HCT116 (cell line): ENCODE measurements around the gene MYPN. TPM values are rescaled to one million over a fixed set of nuclear protein-coding genes. Genes with fewer than 3 reads are reported as not detected.

ENCODE experiments used
- ATAC-seq: fragments of 200-7000 bp; cut with Tn5 transposase; 2 replicates; pipeline ENCODE4 v1.9.1; 2020; ENCODE audit warnings: mild to moderate bottlenecking, moderate library complexity
- BruUV-seq: library from RNA; stranded (reverse); fragments of 400-500 nt; replicated peaks from 2 replicates; lab custom pipeline; 2021; lab: Mats Ljungman, UMichigan
- CTCF ChIA-PET: fragments of 300-600 bp; sonication (Branson Sonifier 250); formaldehyde crosslinking; loops from one replicate; lab custom pipeline; 2021; ENCODE audit warnings: antibody characterized with exemption; lab: Charles Lee
- POLR2A ChIA-PET: fragments of 300-600, 350-600 bp; sonication (Branson Sonifier 250); formaldehyde crosslinking; loops from one replicate; lab custom pipeline; 2021; ENCODE audit warnings: antibody characterized with exemption; lab: Charles Lee
- RAD21 ChIA-PET, 2 experiments: fragments of 300-600 bp; sonication (Branson Sonifier 250); formaldehyde crosslinking; loops; one replicate each; lab custom pipeline; 2023; ENCODE audit warnings: low total read pairs in 2 of 2; ENCODE audit not compliant: uncharacterized antibody in 2 of 2, unreplicated experiment in 2 of 2, low non-redundant PET in 1 of 2; lab: Charles Lee
- DNase-seq: peaks from one replicate; pipeline ENCODE4 v3.0.0-alpha.2; 2010; ENCODE audit warnings: low read depth, low spot score
- H2AFZ ChIP-seq: fragments of 200-600 bp; shearing (Covaris generic), sonication (generic); 2 replicates; pipeline ENCODE4 v1.6.1; 2017; ENCODE audit warnings: low read depth, mixed run types, mixed read lengths, antibody characterized with exemption, low read length; ENCODE audit not compliant: poor library complexity, severe bottlenecking
- H3K27ac ChIP-seq: 2 replicates; pipeline ENCODE4 v1.5.1; 2012; ENCODE audit warnings: low read depth, low read length
- H3K27me3 ChIP-seq: fragments of 200-600 bp; sonication (generic); 2 replicates; pipeline ENCODE4 v1.6.1; 2016; ENCODE audit warnings: mixed run types, low read length, mixed read lengths; ENCODE audit not compliant: insufficient read depth
- H3K36me3 ChIP-seq, 2 experiments: fragments of 200-500 bp in 1 of 2; fragments of 200-600 bp in 1 of 2; sonication (Bioruptor generic) in 1 of 2; sonication (generic) in 1 of 2; 2 replicates each; pipeline versions ENCODE4 v1.5.1 to v1.6.1; 2014 to 2016; ENCODE audit warnings: low read length in 2 of 2, inconsistent platforms in 1 of 2, mixed read lengths in 1 of 2, mixed run types in 1 of 2; ENCODE audit not compliant: insufficient read depth in 2 of 2, control insufficient read depth in 1 of 2
- H3K4me1 ChIP-seq, 2 experiments: fragments of 200-600 bp in 1 of 2; sonication (generic) in 1 of 2; 2 replicates each; pipeline versions ENCODE4 v1.5.1 to v1.6.1; 2012 to 2017; ENCODE audit warnings: low read length in 2 of 2, inconsistent platforms in 1 of 2, mild to moderate bottlenecking in 1 of 2, mixed read lengths in 1 of 2, mixed run types in 1 of 2, moderate library complexity in 1 of 2; ENCODE audit not compliant: insufficient read depth in 2 of 2, control insufficient read depth in 1 of 2
- H3K4me2 ChIP-seq: fragments of 200-600 bp; sonication (generic); 2 replicates; pipeline ENCODE4 v1.6.1; 2017; ENCODE audit warnings: mixed run types, low read length, mixed read lengths
- H3K4me3 ChIP-seq, 2 experiments: fragments of 200-600 bp in 1 of 2; sonication (generic) in 1 of 2; replicated peaks in 1 of 2; 2 replicates each; pipeline ENCODE4 v1.5.1; 2011 to 2016; ENCODE audit warnings: low read length in 2 of 2, control low read depth in 1 of 2, low read depth in 1 of 2, mild to moderate bottlenecking in 1 of 2, mixed read lengths in 1 of 2, mixed run types in 1 of 2
- H3K79me2 ChIP-seq: fragments of 200-600 bp; sonication (generic); 2 replicates; pipeline ENCODE4 v1.6.1; 2017; ENCODE audit warnings: mild to moderate bottlenecking, mixed run types, low read length, moderate library complexity, mixed read lengths; ENCODE audit not compliant: insufficient read depth
- H3K9ac ChIP-seq: fragments of 200-600 bp; sonication (generic); 2 replicates; pipeline ENCODE4 v1.6.1; 2016; ENCODE audit warnings: low read length, mixed read lengths
- H3K9me2 ChIP-seq: fragments of 200-600 bp; sonication (generic), shearing (Covaris generic); 2 replicates; pipeline ENCODE4 v1.6.1; 2017; ENCODE audit warnings: mixed run types, mild to moderate bottlenecking, moderate library complexity; ENCODE audit not compliant: insufficient read depth
- H3K9me3 ChIP-seq, 2 experiments: fragments of 200-500 bp in 1 of 2; fragments of 200-600 bp in 1 of 2; sonication (Bioruptor generic) in 1 of 2; sonication (generic) in 1 of 2; 2 replicates each; pipeline ENCODE4 v1.6.1; 2014 to 2017; ENCODE audit warnings: low read length in 2 of 2, mixed read lengths in 2 of 2, inconsistent platforms in 1 of 2, low read depth in 1 of 2, mild to moderate bottlenecking in 1 of 2, mixed run types in 1 of 2, moderate library complexity in 1 of 2; ENCODE audit not compliant: control insufficient read depth in 1 of 2, insufficient read depth in 1 of 2
- H4K20me1 ChIP-seq: fragments of 200-600 bp; sonication (generic), shearing (Covaris generic); 2 replicates; pipeline ENCODE4 v1.6.1; 2017; ENCODE audit warnings: mixed run types, mild to moderate bottlenecking, moderate library complexity; ENCODE audit not compliant: insufficient read depth
- EGR1 ChIP-seq: IDR thresholded peaks from 2 replicates; pipeline ENCODE4 v1.6.1; 2012; ENCODE audit warnings: low read depth
- ELF1 ChIP-seq: IDR thresholded peaks from 2 replicates; pipeline ENCODE4 v1.6.1; 2012; ENCODE audit warnings: low read depth, borderline replicate concordance
- POLR2AphosphoS5 ChIP-seq: IDR thresholded peaks from 2 replicates; pipeline ENCODE4 v1.6.1; 2011; ENCODE audit warnings: mild to moderate bottlenecking, low read depth, low read length, moderate library complexity
- TCF7L2 ChIP-seq: IDR thresholded peaks from 2 replicates; pipeline ENCODE4 v1.7.0; 2011; ENCODE audit warnings: borderline replicate concordance, inconsistent platforms; ENCODE audit not compliant: insufficient read depth, insufficient read length; ENCODE audit errors: extremely low read depth
- intact Hi-C: fragments of 100-400 bp; cut with micrococcal nuclease; formaldehyde crosslinking; loops from 2 replicates; pipeline ENCODE4 v1.10.0; 2022
- total RNA-seq: library from RNA; stranded (reverse); gene quantifications from one replicate; pipeline ENCODE4 v1.2.1, GENCODE V29; 2021; ENCODE audit not compliant: unreplicated experiment
- TF ChIP-seq, protein P1 (sequence below), 3 experiments: fragments of 200-600 bp in 1 of 3; sonication (generic) in 1 of 3; IDR thresholded peaks in 2 of 3; conservative IDR thresholded peaks in 1 of 3; 2 replicates each; pipeline ENCODE4 v1.5.1; 2012 to 2017; ENCODE audit warnings: low read depth in 2 of 3, low read length in 2 of 3, antibody characterized with exemption in 1 of 3, borderline replicate concordance in 1 of 3, control low read depth in 1 of 3, mild to moderate bottlenecking in 1 of 3, mixed read lengths in 1 of 3, mixed run types in 1 of 3, moderate library complexity in 1 of 3; ENCODE audit not compliant: insufficient read depth in 1 of 3
- TF ChIP-seq, protein P2 (sequence below): IDR thresholded peaks from 2 replicates; pipeline ENCODE4 v1.6.1; 2012; ENCODE audit warnings: low read depth
- TF ChIP-seq, protein P3 (sequence below): IDR thresholded peaks from 2 replicates; pipeline ENCODE4 v1.6.1; 2011; ENCODE audit warnings: mild to moderate bottlenecking, low read length, moderate library complexity; ENCODE audit not compliant: insufficient replicate concordance; ENCODE audit errors: extremely low read depth

MYPN gene
- total RNA-seq, 1 experiment from 2014 or later: 0.34 TPM

DNA sequence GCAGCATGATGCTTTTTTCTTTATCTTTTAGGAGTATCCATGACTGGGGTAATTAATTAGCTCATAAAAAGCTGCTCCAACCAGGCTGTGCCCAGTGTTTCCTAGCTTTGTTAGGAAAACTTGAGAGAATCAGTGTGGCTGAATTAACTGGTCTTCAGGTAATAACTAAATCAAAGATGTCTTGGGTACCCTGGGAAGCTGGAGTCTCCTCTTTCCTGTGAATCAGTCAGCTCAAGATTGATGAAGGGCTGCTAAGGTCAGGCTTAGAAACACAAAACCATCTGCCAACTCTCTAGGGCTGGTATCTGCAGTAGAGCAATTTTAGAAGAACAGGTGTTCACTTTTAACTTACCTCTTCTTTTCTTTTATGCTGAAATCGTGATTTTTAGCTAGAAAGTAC is 144.1 kb downstream of the MYPN start:
- H3K4me1 ChIP-seq: no peaks in the 10 kb centered on the region
- no peak overlapping the region for H3K4me2 ChIP-seq
- H3K36me3 ChIP-seq: no peaks in the 10 kb centered on the region
- POLR2A ChIA-PET: interaction anchor here (0.6 kb wide), 1 partner anchor 49 kb away, joined by 4 read pairs; no protein-coding TSS in a partner anchor
- no peak overlapping the region for H3K4me3 ChIP-seq
- no peak for DNase-seq
- no peak overlapping the region for H3K9ac ChIP-seq
- no peak for TF ChIP-seq ELF1
- no peak for TF ChIP-seq POLR2AphosphoS5
- TF ChIP-seq EGR1: no peak
- ATAC-seq: no peak
- H3K27ac ChIP-seq: no peak overlapping the region
- H3K9me3 ChIP-seq: no peaks in the 10 kb centered on the region
- H2AFZ ChIP-seq: no peak overlapping the region
- RAD21 ChIA-PET: no interaction called here
- no peaks in the 10 kb centered on the region for H3K79me2 ChIP-seq
- H3K27me3 ChIP-seq: no peaks in the 10 kb centered on the region
- intact Hi-C loops: no loop called here
- H4K20me1 ChIP-seq: no peaks in the 10 kb centered on the region
- CTCF ChIA-PET: interaction anchor here (1.0 kb wide), 1 partner anchor 41 kb away, joined by 3 read pairs; no protein-coding TSS in a partner anchor
- H3K9me2 ChIP-seq: no peaks in the 10 kb centered on the region
- no TSS peak for BruUV-seq

DNA sequence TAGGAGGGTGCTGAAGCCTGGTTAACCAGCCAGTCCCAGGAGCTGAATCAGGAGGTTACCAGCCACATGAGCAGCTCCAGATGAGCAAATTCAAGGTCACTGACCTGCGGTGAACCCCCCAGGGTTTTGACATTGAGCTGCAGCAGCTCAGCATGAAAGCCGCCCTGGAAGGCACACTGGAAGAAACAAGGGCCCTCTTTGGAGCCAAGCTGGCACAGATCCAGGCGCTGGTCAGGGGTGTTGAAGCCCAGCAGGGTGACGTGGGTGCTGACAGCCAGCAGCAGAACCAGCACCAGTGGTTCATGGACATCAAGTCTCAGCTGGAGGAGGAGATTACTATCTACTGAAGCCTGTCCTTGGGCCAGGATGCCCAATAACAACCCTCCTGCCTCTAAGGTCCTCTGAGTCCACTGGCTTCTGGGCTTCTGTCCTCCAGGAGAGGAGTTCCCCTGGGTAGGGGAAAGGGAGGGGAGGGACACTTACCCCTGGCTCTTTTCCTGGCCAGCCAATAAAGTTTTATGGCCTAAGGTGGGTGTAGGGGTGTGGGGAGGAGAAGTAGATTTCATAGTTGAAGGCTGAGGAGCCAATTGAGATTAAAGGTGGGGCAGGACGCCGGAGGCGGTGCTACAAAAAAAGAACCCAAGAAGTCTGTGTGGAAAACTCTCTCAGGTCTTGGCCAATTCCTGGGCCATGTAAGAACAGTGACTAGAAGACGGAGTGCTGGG is 152.0 kb downstream of the MYPN start:
- no peaks in the 10 kb centered on the region for H3K4me1 ChIP-seq
- no peaks in the 10 kb centered on the region for H3K9me2 ChIP-seq
- DNase-seq: no peak
- no peak overlapping the region for H3K9ac ChIP-seq
- TF ChIP-seq, protein P1, sequence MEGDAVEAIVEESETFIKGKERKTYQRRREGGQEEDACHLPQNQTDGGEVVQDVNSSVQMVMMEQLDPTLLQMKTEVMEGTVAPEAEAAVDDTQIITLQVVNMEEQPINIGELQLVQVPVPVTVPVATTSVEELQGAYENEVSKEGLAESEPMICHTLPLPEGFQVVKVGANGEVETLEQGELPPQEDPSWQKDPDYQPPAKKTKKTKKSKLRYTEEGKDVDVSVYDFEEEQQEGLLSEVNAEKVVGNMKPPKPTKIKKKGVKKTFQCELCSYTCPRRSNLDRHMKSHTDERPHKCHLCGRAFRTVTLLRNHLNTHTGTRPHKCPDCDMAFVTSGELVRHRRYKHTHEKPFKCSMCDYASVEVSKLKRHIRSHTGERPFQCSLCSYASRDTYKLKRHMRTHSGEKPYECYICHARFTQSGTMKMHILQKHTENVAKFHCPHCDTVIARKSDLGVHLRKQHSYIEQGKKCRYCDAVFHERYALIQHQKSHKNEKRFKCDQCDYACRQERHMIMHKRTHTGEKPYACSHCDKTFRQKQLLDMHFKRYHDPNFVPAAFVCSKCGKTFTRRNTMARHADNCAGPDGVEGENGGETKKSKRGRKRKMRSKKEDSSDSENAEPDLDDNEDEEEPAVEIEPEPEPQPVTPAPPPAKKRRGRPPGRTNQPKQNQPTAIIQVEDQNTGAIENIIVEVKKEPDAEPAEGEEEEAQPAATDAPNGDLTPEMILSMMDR (IDR thresholded peaks at IDR 0.05 in 2 of 3, conservative IDR thresholded peaks at IDR 0.05 in 1 of 3; ENCODE audit: borderline replicate concordance in 1 of 3, insufficient read depth in 1 of 3, low read depth in 2 of 3, low read length in 2 of 3): no peak
- TF ChIP-seq POLR2AphosphoS5 (no peak), TCF7L2 (no peak)
- TF ChIP-seq, protein P2, sequence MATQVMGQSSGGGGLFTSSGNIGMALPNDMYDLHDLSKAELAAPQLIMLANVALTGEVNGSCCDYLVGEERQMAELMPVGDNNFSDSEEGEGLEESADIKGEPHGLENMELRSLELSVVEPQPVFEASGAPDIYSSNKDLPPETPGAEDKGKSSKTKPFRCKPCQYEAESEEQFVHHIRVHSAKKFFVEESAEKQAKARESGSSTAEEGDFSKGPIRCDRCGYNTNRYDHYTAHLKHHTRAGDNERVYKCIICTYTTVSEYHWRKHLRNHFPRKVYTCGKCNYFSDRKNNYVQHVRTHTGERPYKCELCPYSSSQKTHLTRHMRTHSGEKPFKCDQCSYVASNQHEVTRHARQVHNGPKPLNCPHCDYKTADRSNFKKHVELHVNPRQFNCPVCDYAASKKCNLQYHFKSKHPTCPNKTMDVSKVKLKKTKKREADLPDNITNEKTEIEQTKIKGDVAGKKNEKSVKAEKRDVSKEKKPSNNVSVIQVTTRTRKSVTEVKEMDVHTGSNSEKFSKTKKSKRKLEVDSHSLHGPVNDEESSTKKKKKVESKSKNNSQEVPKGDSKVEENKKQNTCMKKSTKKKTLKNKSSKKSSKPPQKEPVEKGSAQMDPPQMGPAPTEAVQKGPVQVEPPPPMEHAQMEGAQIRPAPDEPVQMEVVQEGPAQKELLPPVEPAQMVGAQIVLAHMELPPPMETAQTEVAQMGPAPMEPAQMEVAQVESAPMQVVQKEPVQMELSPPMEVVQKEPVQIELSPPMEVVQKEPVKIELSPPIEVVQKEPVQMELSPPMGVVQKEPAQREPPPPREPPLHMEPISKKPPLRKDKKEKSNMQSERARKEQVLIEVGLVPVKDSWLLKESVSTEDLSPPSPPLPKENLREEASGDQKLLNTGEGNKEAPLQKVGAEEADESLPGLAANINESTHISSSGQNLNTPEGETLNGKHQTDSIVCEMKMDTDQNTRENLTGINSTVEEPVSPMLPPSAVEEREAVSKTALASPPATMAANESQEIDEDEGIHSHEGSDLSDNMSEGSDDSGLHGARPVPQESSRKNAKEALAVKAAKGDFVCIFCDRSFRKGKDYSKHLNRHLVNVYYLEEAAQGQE: no peak
- TF ChIP-seq, protein P3, sequence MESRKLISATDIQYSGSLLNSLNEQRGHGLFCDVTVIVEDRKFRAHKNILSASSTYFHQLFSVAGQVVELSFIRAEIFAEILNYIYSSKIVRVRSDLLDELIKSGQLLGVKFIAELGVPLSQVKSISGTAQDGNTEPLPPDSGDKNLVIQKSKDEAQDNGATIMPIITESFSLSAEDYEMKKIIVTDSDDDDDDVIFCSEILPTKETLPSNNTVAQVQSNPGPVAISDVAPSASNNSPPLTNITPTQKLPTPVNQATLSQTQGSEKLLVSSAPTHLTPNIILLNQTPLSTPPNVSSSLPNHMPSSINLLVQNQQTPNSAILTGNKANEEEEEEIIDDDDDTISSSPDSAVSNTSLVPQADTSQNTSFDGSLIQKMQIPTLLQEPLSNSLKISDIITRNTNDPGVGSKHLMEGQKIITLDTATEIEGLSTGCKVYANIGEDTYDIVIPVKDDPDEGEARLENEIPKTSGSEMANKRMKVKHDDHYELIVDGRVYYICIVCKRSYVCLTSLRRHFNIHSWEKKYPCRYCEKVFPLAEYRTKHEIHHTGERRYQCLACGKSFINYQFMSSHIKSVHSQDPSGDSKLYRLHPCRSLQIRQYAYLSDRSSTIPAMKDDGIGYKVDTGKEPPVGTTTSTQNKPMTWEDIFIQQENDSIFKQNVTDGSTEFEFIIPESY: no peak
- H3K27me3 ChIP-seq: no peaks in the 10 kb centered on the region
- no peaks in the 10 kb centered on the region for H3K9me3 ChIP-seq
- CTCF ChIA-PET: no interaction called here
- POLR2A ChIA-PET: no interaction called here
- ATAC-seq: no peak
- H3K4me3 ChIP-seq: no peak overlapping the region
- intact Hi-C loops: no loop called here
- H2AFZ ChIP-seq: no peak overlapping the region
- H4K20me1 ChIP-seq: no peaks in the 10 kb centered on the region
- no peaks in the 10 kb centered on the region for H3K79me2 ChIP-seq
- no TSS peak for BruUV-seq
- RAD21 ChIA-PET: no interaction called here
- no peaks in the 10 kb centered on the region for H3K36me3 ChIP-seq
- H3K27ac ChIP-seq: no peak overlapping the region
- no peak overlapping the region for H3K4me2 ChIP-seq
